Measurements from ENCODE around the gene CYP20A1.
"Not testable (repeated sequence)": the region's sequence is repeated elsewhere in the genome, so short reads cannot be mapped to it uniquely, and the experiment has no call there.

The CYP20A1 gene

GRCh38 chr2:203280428-203281064 is 41.7 kb downstream of the CYP20A1 start:
- no peak for DNase-seq (ENCODE audit: low read depth, low spot score)

GRCh38 chr2:203282101-203282500 is 43.3 kb downstream of the CYP20A1 start:
- no peak for DNase-seq (ENCODE audit: low read depth, low spot score)

GRCh38 chr2:203286532-203286931 is 47.7 kb downstream of the CYP20A1 start:
- no peak for DNase-seq (ENCODE audit: low read depth, low spot score)

GRCh38 chr2:203301667-203302066 is 62.8 kb downstream of the CYP20A1 start:
- no peak for DNase-seq (ENCODE audit: low read depth, low spot score)

- DNase-seq (ENCODE audit: low read depth, low spot score), result not testable (repeated sequence)
Observed at GRCh38 chr2:203302586-203302985, 63.8 kb downstream of the CYP20A1 start.

- DNase-seq (ENCODE audit: low read depth, low spot score), result no peak
Observed at GRCh38 chr2:203310688-203311436, 72.0 kb downstream of the CYP20A1 start.

- no peak for DNase-seq (ENCODE audit: low read depth, low spot score)
Observed at GRCh38 chr2:203326356-203326755, 87.5 kb downstream of the CYP20A1 start.

- no peak for DNase-seq (ENCODE audit: low read depth, low spot score)
Observed at GRCh38 chr2:203327582-203327900, 88.7 kb downstream of the CYP20A1 start.

- DNase-seq (ENCODE audit: low read depth, low spot score), result peak; percentile 98
Observed at GRCh38 chr2:203327901-203328759, 89.3 kb downstream of the CYP20A1 start, which contains the start of gene ABI2. Gene ABI2, plus strand, starts transcription at chr2:203328394. Its CDS starts 121 bp downstream, at chr2:203328515.

GRCh38 chr2:203328760-203329540 is 90.1 kb downstream of the CYP20A1 start:
- peak; percentile 51 for DNase-seq (ENCODE audit: low read depth, low spot score)

- no peak for DNase-seq (ENCODE audit: low read depth, low spot score)
Observed at GRCh38 chr2:203330434-203330833, 91.6 kb downstream of the CYP20A1 start.

- no peak for DNase-seq (ENCODE audit: low read depth, low spot score)
Observed at GRCh38 chr2:203338322-203338721, 99.5 kb downstream of the CYP20A1 start.

- peak; percentile 38 for DNase-seq (ENCODE audit: low read depth, low spot score)
Observed at GRCh38 chr2:203340791-203341487, 102.1 kb downstream of the CYP20A1 start.

GRCh38 chr2:203341741-203342310 is 103.0 kb downstream of the CYP20A1 start:
- DNase-seq (ENCODE audit: low read depth, low spot score), result no peak

- not testable (repeated sequence) for DNase-seq (ENCODE audit: low read depth, low spot score)
Observed at GRCh38 chr2:203342374-203342773, 103.6 kb downstream of the CYP20A1 start.

- no peak for DNase-seq (ENCODE audit: low read depth, low spot score)
Observed at GRCh38 chr2:203344667-203345066, 105.8 kb downstream of the CYP20A1 start.

GRCh38 chr2:203346612-203347011 is 107.8 kb downstream of the CYP20A1 start:
- DNase-seq (ENCODE audit: low read depth, low spot score), result no peak

- no peak for DNase-seq (ENCODE audit: low read depth, low spot score)
Observed at GRCh38 chr2:203347375-203347774, 108.6 kb downstream of the CYP20A1 start.

- DNase-seq (ENCODE audit: low read depth, low spot score), result no peak
Observed at GRCh38 chr2:203352604-203353255, 113.9 kb downstream of the CYP20A1 start.

- no peak for DNase-seq (ENCODE audit: low read depth, low spot score)
Observed at GRCh38 chr2:203354966-203355365, 116.1 kb downstream of the CYP20A1 start.
